Renal cortical epithelial cell (primary cell): Measurements from ENCODE around the gene ETV6. TPM values are rescaled to one million over a fixed set of nuclear protein-coding genes. Genes with fewer than 3 reads are reported as not detected.

Experiments used
- DNase-seq: peaks from one replicate; pipeline ENCODE4 v3.0.0-alpha.2; 2011; ENCODE audit warnings: low read depth
- total RNA-seq: library from RNA; depleted of rRNA; stranded (reverse); fragments of >200 nt; gene quantifications from 2 replicates; pipeline ENCODE4 v1.2.3, GENCODE V29; 2014

The ETV6 gene
- total RNA-seq, 1 donor from 2014 or later, result 16.3 TPM

- no peak for DNase-seq
Measured at GRCh38 chr12:11799502-11799873, 150.0 kb downstream of the ETV6 start.

GRCh38 chr12:11801643-11802042 is 152.2 kb downstream of the ETV6 start:
- peak; percentile 16 for DNase-seq

GRCh38 chr12:11804130-11804529 is 154.7 kb downstream of the ETV6 start:
- DNase-seq, result no peak

- DNase-seq, result no peak
Measured at GRCh38 chr12:11805043-11805442, 155.6 kb downstream of the ETV6 start.

GRCh38 chr12:11805680-11806079 is 156.2 kb downstream of the ETV6 start:
- DNase-seq, result no peak

- DNase-seq, result no peak
Measured at GRCh38 chr12:11807458-11807857, 158.0 kb downstream of the ETV6 start.

- DNase-seq, result no peak
Measured at GRCh38 chr12:11808931-11809330, 159.5 kb downstream of the ETV6 start.

- no peak for DNase-seq
Measured at GRCh38 chr12:11810206-11810545, 160.7 kb downstream of the ETV6 start.

GRCh38 chr12:11811008-11811407 is 161.5 kb downstream of the ETV6 start:
- no peak for DNase-seq

GRCh38 chr12:11812241-11812585 is 162.7 kb downstream of the ETV6 start:
- DNase-seq, result no peak

GRCh38 chr12:11812586-11813437 is 163.3 kb downstream of the ETV6 start:
- no peak for DNase-seq

- no peak for DNase-seq
Measured at GRCh38 chr12:11813438-11813813, 164.0 kb downstream of the ETV6 start.

- DNase-seq, result peak; percentile 70
Measured at GRCh38 chr12:11814374-11814773, 164.9 kb downstream of the ETV6 start.

GRCh38 chr12:11815397-11815796 is 165.9 kb downstream of the ETV6 start:
- no peak for DNase-seq

GRCh38 chr12:11819643-11820042 is 170.2 kb downstream of the ETV6 start:
- DNase-seq, result no peak

- no peak for DNase-seq
Measured at GRCh38 chr12:11820476-11820875, 171.0 kb downstream of the ETV6 start.

GRCh38 chr12:11821386-11822080 is 172.1 kb downstream of the ETV6 start:
- no peak for DNase-seq

GRCh38 chr12:11822081-11822834 is 172.8 kb downstream of the ETV6 start:
- peak; percentile 89 for DNase-seq

- DNase-seq, result peak; percentile 19
Measured at GRCh38 chr12:11823043-11823442, 173.6 kb downstream of the ETV6 start.

- no peak for DNase-seq
Measured at GRCh38 chr12:11823593-11823992, 174.1 kb downstream of the ETV6 start.

- no peak for DNase-seq
Measured at GRCh38 chr12:11824069-11824468, 174.6 kb downstream of the ETV6 start.

- no peak for DNase-seq
Measured at GRCh38 chr12:11824736-11825135, 175.3 kb downstream of the ETV6 start.

GRCh38 chr12:11825278-11825677 is 175.8 kb downstream of the ETV6 start:
- DNase-seq, result no peak
